HepG2 (cell line): ENCODE results near the gene SPHK1. TPM values are rescaled to one million over a fixed set of nuclear protein-coding genes. Genes with fewer than 3 reads are reported as not detected.
A peak's percentile ranks its signal among the peaks of the same experiment; 100 is the strongest.

Source experiments
- ETS1 ChIP-seq: sonication (generic); formaldehyde crosslinking; IDR thresholded peaks from 2 replicates; pipeline ENCODE4 v1.4.0; 2020; ENCODE audit warnings: missing genetic modification reagents
- ETV5 ChIP-seq: IDR thresholded peaks from 2 replicates; pipeline ENCODE4 v1.6.1; 2018; ENCODE audit warnings: missing biosample characterization, missing genetic modification reagents, inconsistent platforms, borderline replicate concordance
- FUBP1 ChIP-seq: sonication (generic); formaldehyde crosslinking; IDR thresholded peaks from 2 replicates; pipeline ENCODE4 v1.5.1; 2020; ENCODE audit warnings: missing genetic modification reagents, mild to moderate bottlenecking, borderline replicate concordance
- HIC2 ChIP-seq: sonication (generic); formaldehyde crosslinking; IDR thresholded peaks from 2 replicates; pipeline ENCODE4 v1.9.0; 2022; ENCODE audit warnings: low read depth, missing genetic modification reagents
- HOXA7 ChIP-seq: sonication (generic); formaldehyde crosslinking; IDR thresholded peaks from 2 replicates; pipeline ENCODE4 v1.8.1; 2022; ENCODE audit warnings: mild to moderate bottlenecking, missing genetic modification reagents, moderate library complexity
- KAT7 ChIP-seq: IDR thresholded peaks from 2 replicates; pipeline ENCODE4 v1.6.1; 2018; ENCODE audit warnings: borderline replicate concordance, missing compliant biosample characterization
- KDM3A ChIP-seq: IDR thresholded peaks from 2 replicates; pipeline ENCODE4 v1.6.1; 2018; ENCODE audit warnings: low read depth, missing compliant biosample characterization
- MAFK ChIP-seq, 2 experiments: IDR thresholded peaks in 1 of 2; conservative IDR thresholded peaks in 1 of 2; 2 replicates each; pipeline ENCODE4 v1.6.1; 2011; ENCODE audit warnings: improper control_type of control experiment in 2 of 2, low read length in 2 of 2
- MED1 ChIP-seq: sonication (generic); formaldehyde crosslinking; IDR thresholded peaks from 2 replicates; pipeline ENCODE4 v1.4.0; 2020; ENCODE audit warnings: missing genetic modification reagents
- MIXL1 ChIP-seq: IDR thresholded peaks from 2 replicates; pipeline ENCODE4 v1.6.1; 2016
- MXD3 ChIP-seq: IDR thresholded peaks from 2 replicates; pipeline ENCODE4 v1.6.1; 2016; ENCODE audit warnings: mild to moderate bottlenecking, missing biosample characterization, missing genetic modification reagents
- SMYD3 ChIP-seq: sonication (generic); formaldehyde crosslinking; IDR thresholded peaks from 2 replicates; pipeline ENCODE4 v1.8.1; 2023; ENCODE audit warnings: mild to moderate bottlenecking, missing genetic modification reagents
- SNRNP70 ChIP-seq: fragments of 200-400 bp; formaldehyde crosslinking; IDR thresholded peaks from 2 replicates; pipeline ENCODE4 v1.6.1; 2017; ENCODE audit warnings: mild to moderate bottlenecking, low read depth, low read length, moderate library complexity
- TARDBP ChIP-seq: sonication (generic); formaldehyde crosslinking; IDR thresholded peaks from 2 replicates; pipeline ENCODE4 v1.8.0; 2022; ENCODE audit warnings: mild to moderate bottlenecking, missing genetic modification reagents
- ZBTB38 ChIP-seq: sonication (generic); formaldehyde crosslinking; IDR thresholded peaks from 2 replicates; pipeline ENCODE4 v1.5.1; 2020; ENCODE audit warnings: mild to moderate bottlenecking, missing genetic modification reagents
- ZBTB8A ChIP-seq: sonication (generic); formaldehyde crosslinking; IDR thresholded peaks from 2 replicates; pipeline ENCODE4 v1.4.0; 2020; ENCODE audit warnings: mild to moderate bottlenecking, low read depth, missing genetic modification reagents, borderline replicate concordance
- ZMYM4 ChIP-seq: sonication (generic); formaldehyde crosslinking; IDR thresholded peaks from 2 replicates; pipeline ENCODE4 v1.8.1; 2023; ENCODE audit warnings: mild to moderate bottlenecking, missing genetic modification reagents
- ZNF431 ChIP-seq: sonication (generic); formaldehyde crosslinking; IDR thresholded peaks from 2 replicates; pipeline ENCODE4 v1.9.0; 2022; ENCODE audit warnings: missing genetic modification reagents, low read depth, mild to moderate bottlenecking, borderline replicate concordance
- ZNF567 ChIP-seq: sonication (generic); formaldehyde crosslinking; IDR thresholded peaks from 2 replicates; pipeline ENCODE4 v1.8.1; 2023; ENCODE audit warnings: mild to moderate bottlenecking, missing genetic modification reagents, borderline replicate concordance
- ZNF691 ChIP-seq: sonication (generic); formaldehyde crosslinking; IDR thresholded peaks from 2 replicates; pipeline ENCODE4 v1.4.0; 2020; ENCODE audit warnings: missing genetic modification reagents, low read depth, mild to moderate bottlenecking, borderline replicate concordance
- ZNF780A ChIP-seq: sonication (generic); formaldehyde crosslinking; IDR thresholded peaks from 2 replicates; pipeline ENCODE4 v1.8.0; 2022; ENCODE audit warnings: mild to moderate bottlenecking, missing genetic modification reagents, moderate library complexity
- ZNF839 ChIP-seq: sonication (generic); formaldehyde crosslinking; IDR thresholded peaks from 2 replicates; pipeline ENCODE4 v1.4.0; 2020; ENCODE audit warnings: missing genetic modification reagents, mild to moderate bottlenecking, borderline replicate concordance
- polyA plus RNA-seq, 8 experiments: library from polyadenylated mRNA; depleted of rRNA in 3 of 8; stranded (reverse) in 7 of 8; unstranded in 1 of 8; fragments of >200 nt; fragmentation: Illumina TruSeq in 4 of 8; extraction: Trizol in 4 of 8; gene quantifications; 2 replicates each; pipeline versions ENCODE4 v1.2.1 to v1.2.3, GENCODE V29; 2011 to 2016; ENCODE audit warnings: low read depth in 4 of 8, missing spikeins in 1 of 8, mixed read lengths in 1 of 8; ENCODE audit not compliant: insufficient read depth in 1 of 8
- total RNA-seq, 5 experiments: library from RNA; depleted of rRNA; stranded (reverse); fragments of >200 nt; fragmentation: Illumina TruSeq; extraction: Trizol; gene quantifications; 2 replicates each; pipeline ENCODE4 v1.2.3, GENCODE V29; 2016; ENCODE audit warnings: low read depth in 1 of 5

SPHK1 gene
- total and polyA plus RNA-seq, 2 of the 13 experiments (the other 11 are each of a cell fraction or from before 2014, with no cell fraction given), result 129 to 160 TPM

- 0 out of 2 replicates have a peak, but pooled peaks have one; percentile 41 for TF ChIP-seq FUBP1 (CRISPR knock-in tag)
- 0 out of 2 replicates have a peak, but pooled peaks have one; percentile 24 for TF ChIP-seq ZNF839
- TF ChIP-seq KDM3A (CRISPR knock-in tag), result no peak
- 0 out of 2 replicates have a peak, but pooled peaks have one; percentile 25 for TF ChIP-seq SMYD3
- TF ChIP-seq KAT7 (CRISPR knock-in tag), result no peak
- TF ChIP-seq ZMYM4 (CRISPR knock-in tag), result peak; percentile 39; the same call in 1 of the 2 replicates
- TF ChIP-seq MIXL1, result peak; percentile 41; the same call in 1 of the 2 replicates
- peak; percentile 24; the same call in 1 of the 2 replicates for TF ChIP-seq ZBTB38 (CRISPR knock-in tag)
- 0 out of 2 replicates have a peak, but pooled peaks have one; percentile 1 for TF ChIP-seq ETS1 (CRISPR knock-in tag)
- peak; percentile 37; the same call in 1 of the 2 replicates for TF ChIP-seq ZNF780A (CRISPR knock-in tag)
- no peak for TF ChIP-seq MAFK (conservative IDR thresholded peaks at IDR 0.05 in 1 of 2, IDR thresholded peaks at IDR 0.05 in 1 of 2; ENCODE audit: low read length in 2 of 2)
- TF ChIP-seq ZNF567 (CRISPR knock-in tag), result no peak
- peak; percentile 88 for TF ChIP-seq TARDBP (CRISPR knock-in tag)
- TF ChIP-seq SNRNP70, result peak; percentile 47; the same call in 1 of the 2 replicates
- peak; percentile 13; the same call in 1 of the 2 replicates for TF ChIP-seq ZNF431
- TF ChIP-seq ZNF691 (CRISPR knock-in tag), result peak; percentile 88
- TF ChIP-seq MXD3, result peak; percentile 90
- 0 out of 2 replicates have a peak, but pooled peaks have one; percentile 17 for TF ChIP-seq HOXA7 (CRISPR knock-in tag)
- TF ChIP-seq ZBTB8A (CRISPR knock-in tag), result no peak
- peak; percentile 31; the same call in 1 of the 2 replicates for TF ChIP-seq HIC2 (CRISPR knock-in tag)
- peak; percentile 34; the same call in 1 of the 2 replicates for TF ChIP-seq MED1
- TF ChIP-seq ETV5, result 0 out of 2 replicates have a peak, but pooled peaks have one; percentile 33
Observed at GRCh38 chr17:76384222-76384986, at the start of gene SPHK1 (continued).
